Activated T-helper 1 cell treated with anti-CD3 and anti-CD28 coated beads, Interleukin-2, amount 50 U/mL, for 16 hours (primary cell): ENCODE data around the gene PCA3.
"Not testable (repeated sequence)": the region's sequence is repeated elsewhere in the genome, so short reads cannot be mapped to it uniquely, and the experiment has no call there.

Source experiments
- DNase-seq, 2 donors: peaks; one replicate each; pipeline ENCODE4 v3.0.0-alpha.2; 2020; ENCODE audit warnings: low read depth in 1 of 2, low spot score in 1 of 2

PCA3 gene

GRCh38 chr9:76764138-76764537 lies at the start of gene PCA3:
TSS of gene PCA3 (plus strand) at chr9:76764438.
- DNase-seq = no peak

DNA sequence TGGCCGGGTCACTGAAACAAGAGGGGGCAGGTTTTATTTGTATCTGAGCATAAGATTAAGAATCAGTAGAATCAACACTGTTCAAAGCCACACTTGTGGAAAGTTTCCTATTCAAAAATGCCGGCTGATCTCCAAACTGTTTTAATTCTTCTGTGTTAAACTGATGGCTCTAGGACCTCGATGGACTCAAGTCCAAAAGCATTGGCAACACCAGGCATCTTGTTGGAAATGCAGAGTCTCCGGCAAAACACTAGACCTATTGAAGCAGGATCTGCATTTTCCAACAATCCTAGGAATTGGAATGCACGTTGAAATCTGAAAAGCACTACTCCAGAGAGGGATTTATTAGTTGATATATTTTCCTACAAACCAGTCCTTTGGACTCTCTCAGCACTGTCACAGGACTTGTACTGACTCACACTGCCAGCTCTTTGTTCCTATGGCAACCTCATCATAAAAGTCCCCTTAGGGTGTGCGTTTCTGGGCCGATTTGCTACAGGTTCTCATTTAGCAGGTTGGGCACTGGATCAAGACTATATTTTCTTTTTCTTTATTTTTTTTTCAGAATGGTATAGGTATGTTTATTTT lies 48.1 kb upstream of the PCA3 start:
- DNase-seq = no peak

GRCh38 chr9:76717176-76717575 lies 47.1 kb upstream of the PCA3 start:
- no peak for DNase-seq

- DNase-seq = no peak
These were observed 46.6 kb upstream of the PCA3 start for GRCh38 chr9:76717613-76718012.

GRCh38 chr9:76718166-76718565 lies 46.1 kb upstream of the PCA3 start:
- DNase-seq = no peak

GRCh38 chr9:76720245-76720644 lies 44.0 kb upstream of the PCA3 start:
- DNase-seq = no peak

DNA sequence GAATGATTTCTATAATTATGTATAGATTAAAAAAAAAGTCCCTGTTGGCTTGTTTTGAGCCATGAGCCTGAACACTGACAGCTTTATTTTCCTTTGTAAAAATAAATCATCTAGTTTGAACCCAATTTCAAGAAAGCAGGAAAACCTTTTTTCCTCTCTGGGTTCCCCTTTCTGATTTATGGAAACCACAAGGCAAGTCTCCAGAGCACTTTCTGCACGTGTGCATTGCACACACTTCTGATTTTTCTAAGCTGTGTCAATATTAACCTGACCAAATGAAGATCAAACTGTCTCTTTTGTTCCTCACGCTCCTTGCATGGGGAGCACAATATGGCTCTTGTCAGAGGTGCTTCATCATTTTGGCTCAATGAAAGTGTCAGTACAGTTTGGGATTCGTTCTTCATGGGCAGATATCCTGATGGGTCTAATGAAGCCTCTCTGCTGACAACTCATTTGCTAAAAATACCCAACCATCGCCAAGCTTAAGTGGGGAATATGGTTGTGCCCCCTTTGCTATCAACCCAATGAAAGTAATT lies 39.2 kb upstream of the PCA3 start:
- no peak for DNase-seq

DNA sequence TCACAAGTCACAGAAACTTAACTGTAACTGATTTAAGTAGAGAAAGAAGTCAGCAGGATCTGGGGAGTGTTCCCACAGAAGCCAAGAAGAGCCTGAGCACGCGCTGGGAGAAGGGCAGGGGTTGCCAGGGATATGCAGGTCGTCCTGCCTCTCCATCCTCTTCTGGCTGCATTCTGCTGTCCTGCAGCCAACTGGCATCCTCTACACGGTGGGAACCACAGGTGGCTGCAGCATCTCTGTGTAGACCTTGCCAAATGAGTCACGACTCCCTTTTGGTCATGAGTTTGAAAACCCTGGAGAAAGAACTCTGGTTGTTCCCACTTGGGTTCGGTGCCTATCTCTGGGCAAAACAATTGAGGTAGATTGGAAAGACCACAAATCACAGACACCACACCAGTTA lies 38.4 kb upstream of the PCA3 start:
- DNase-seq = no peak

DNA sequence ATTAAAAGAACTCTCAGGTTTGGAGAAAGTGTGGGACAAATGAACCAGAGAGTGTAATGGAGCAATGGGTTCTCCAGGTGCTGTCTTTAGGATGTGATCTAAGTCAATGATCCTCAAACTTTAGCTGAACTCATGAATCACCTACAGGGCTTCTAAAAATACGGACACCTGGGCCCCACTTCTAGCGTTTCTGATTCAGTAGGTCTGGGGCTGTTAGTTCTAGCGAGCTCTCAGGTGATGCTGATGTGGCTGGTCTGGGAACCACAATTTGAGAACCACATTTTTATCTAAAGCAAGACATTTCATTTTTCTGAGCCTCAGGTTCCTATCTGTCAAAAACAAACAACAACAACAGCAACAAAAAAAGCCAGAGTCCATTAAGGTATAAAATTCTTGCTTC lies 35.1 kb upstream of the PCA3 start:
- no peak for DNase-seq

DNA sequence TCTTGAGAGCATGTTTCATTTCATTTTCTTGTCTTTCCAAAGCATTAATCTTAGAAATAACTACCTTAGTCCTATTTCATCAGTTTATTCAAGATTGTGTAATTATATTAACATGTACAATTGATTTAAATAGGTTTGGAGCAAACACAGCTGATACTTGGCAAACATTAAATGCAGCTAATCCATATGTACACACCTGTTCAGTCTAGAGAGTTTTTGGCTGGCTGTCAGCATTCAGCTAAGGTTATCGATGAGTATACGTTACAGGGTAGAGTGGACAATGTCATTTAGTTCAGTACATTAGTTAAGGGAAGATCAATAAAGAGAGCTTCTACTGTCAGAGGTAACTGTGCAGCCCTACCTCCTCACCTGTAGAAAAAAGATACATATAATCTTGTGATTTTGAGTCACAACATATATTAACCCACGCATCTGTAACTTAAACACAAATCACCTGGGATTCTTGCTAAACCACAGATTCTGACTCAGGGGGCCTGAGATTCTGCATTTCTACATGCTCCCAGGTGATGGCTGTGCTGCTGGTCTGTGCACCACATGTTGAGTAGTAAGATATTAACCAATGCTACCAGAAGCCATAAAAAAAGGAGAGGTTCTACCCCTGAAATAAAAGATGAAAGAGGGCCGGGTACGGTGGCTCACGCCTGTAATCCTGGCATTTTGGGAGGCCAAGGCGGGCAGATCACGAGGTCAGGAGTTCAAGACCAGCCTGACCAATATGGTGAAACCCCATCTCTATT lies 34.1 kb upstream of the PCA3 start:
- DNase-seq = no peak

- no peak for DNase-seq
These were observed 33.4 kb upstream of the PCA3 start for GRCh38 chr9:76730801-76731200.

GRCh38 chr9:76732341-76732958 lies 31.8 kb upstream of the PCA3 start:
- DNase-seq = no peak

GRCh38 chr9:76733096-76733495 lies 31.1 kb upstream of the PCA3 start:
- no peak for DNase-seq

DNA sequence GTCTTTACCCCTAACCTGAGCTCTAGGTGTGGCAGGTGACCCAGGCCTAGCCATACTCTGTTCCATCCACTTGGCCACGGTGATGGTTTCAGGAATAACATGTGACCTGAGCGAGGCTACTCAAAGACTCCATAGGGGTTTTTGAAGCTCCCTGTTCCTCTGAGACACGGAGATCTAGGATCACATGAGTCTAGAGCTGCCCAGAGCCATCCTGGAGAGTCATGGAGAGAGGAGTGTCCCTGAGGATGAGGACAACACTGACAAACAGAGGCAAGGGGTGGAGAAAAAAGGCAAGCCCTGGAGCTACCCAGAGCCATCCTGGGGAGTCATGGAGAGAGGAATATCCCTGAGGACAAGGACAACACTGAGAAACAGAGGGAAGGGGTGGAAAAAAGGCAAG lies 29.5 kb upstream of the PCA3 start:
- DNase-seq = no peak

GRCh38 chr9:76737154-76737902 lies 26.9 kb upstream of the PCA3 start:
- no peak for DNase-seq

GRCh38 chr9:76738402-76738801 lies 25.8 kb upstream of the PCA3 start:
- no peak for DNase-seq

DNA sequence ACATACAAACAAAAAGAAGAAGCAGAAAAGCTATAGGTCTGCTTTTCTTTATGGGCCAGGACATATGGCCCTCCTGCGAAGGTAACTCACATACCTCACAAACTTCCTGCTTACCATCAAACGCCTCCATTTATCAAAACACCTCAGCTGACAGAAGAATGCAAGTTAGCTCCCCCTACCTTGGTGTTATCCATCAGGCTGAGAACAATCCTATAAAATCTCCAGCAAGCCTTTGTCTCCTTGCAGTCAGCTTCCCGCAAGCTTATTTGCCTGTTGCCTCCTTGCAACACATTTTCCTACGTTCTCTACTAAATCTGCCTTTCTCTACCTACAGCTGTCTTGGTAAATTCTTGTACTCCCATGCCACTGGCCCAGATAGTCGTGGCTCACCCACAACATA lies 22.7 kb upstream of the PCA3 start:
- no peak for DNase-seq

GRCh38 chr9:76742890-76743289 lies 21.3 kb upstream of the PCA3 start:
- not testable (repeated sequence) for DNase-seq

DNA sequence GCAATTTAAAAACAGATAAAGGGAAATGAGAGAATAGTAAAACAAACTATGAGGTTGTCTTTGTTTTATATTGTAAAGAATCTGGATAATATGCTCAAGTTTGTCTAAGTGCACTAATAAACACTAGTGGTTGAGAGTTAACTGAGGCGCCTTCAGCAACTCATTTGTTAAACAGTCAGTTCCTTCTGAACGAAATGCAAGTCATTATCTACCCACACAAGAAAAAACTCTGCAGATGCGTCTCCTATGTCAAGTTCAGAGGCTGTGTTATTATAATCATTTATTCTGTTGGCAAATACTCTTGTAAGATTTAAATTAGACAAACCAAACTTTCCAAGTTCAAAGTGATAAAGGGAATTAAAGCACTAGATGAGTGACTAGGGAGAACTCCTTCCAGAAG lies 20.3 kb upstream of the PCA3 start:
- DNase-seq = no peak

DNA sequence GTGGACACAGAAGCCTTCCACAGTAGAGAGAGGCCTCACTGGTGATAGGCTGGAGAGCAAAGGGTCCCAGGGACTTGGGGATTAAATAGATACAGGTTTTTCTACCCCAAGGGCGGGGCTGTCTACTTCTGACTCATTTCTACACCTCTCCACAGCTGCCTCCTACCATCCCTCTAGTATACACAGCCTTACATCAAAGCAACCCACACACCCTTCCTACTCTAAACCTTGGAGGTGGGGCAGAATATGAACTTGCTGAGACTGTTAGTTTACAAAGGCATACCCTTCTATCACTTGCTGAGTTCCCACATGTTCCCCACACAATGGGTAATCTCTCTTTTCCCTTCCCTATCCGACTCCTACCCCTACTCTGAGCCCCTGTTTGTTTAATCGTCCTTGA lies 19.9 kb upstream of the PCA3 start:
- no peak for DNase-seq

DNA sequence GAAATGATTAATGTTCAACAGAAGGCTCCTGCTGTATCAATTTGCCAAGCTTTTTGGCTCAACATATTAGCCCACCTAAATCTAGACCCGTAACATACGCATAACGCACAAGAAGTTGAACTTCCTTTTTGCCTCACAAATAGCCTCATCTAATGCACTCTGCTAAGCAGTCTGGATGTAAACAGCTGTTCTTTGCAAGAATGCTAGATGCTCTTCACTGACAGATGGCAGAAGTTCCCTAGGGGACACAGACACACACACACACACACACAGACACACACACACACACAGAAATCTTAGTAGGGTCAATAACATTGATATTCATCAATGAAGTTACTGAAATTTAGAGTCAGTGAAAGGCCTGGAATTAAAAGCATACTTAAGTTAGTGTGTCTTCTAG lies 13.2 kb upstream of the PCA3 start:
- no peak for DNase-seq

GRCh38 chr9:76756268-76756640 lies 8.0 kb upstream of the PCA3 start:
- no peak for DNase-seq
